NCI-H69 (cell line): ENCODE data around the gene ZNF469.

Experiments used
- DNase-seq: peaks from one replicate; lab custom pipeline; 2025; lab: John Stamatoyannopoulos, UW

The ZNF469 gene

GRCh38 chr16:88346680-88347505 is 35.9 kb upstream of the ZNF469 start:
- DNase-seq, result no peak

GRCh38 chr16:88347656-88348376 is 34.9 kb upstream of the ZNF469 start:
- no peak for DNase-seq

GRCh38 chr16:88348377-88349152 is 34.2 kb upstream of the ZNF469 start:
- DNase-seq, result no peak

GRCh38 chr16:88349153-88349902 is 33.4 kb upstream of the ZNF469 start:
- DNase-seq, result no peak

- no peak for DNase-seq
Measured at GRCh38 chr16:88349903-88350900, 32.6 kb upstream of the ZNF469 start.

- no peak for DNase-seq
Measured at GRCh38 chr16:88350922-88351321, 31.8 kb upstream of the ZNF469 start.

GRCh38 chr16:88351491-88352101 is 31.2 kb upstream of the ZNF469 start:
- DNase-seq, result no peak

GRCh38 chr16:88352261-88353200 is 30.2 kb upstream of the ZNF469 start:
- DNase-seq, result no peak

- DNase-seq, result no peak
Measured at GRCh38 chr16:88353232-88353631, 29.5 kb upstream of the ZNF469 start.

- no peak for DNase-seq
Measured at GRCh38 chr16:88353691-88354090, 29.1 kb upstream of the ZNF469 start.

- no peak for DNase-seq
Measured at GRCh38 chr16:88354229-88355092, 28.3 kb upstream of the ZNF469 start.

- no peak for DNase-seq
Measured at GRCh38 chr16:88355093-88355388, 27.7 kb upstream of the ZNF469 start.

- DNase-seq, result no peak
Measured at GRCh38 chr16:88355389-88356123, 27.2 kb upstream of the ZNF469 start.

- no peak for DNase-seq
Measured at GRCh38 chr16:88356124-88356726, 26.5 kb upstream of the ZNF469 start.

- DNase-seq, result no peak
Measured at GRCh38 chr16:88356727-88357199, 26.0 kb upstream of the ZNF469 start.

GRCh38 chr16:88357317-88358022 is 25.3 kb upstream of the ZNF469 start:
- DNase-seq, result no peak
